HG02938 (cell line): Measurements from ENCODE around the gene CACNG7.

ENCODE experiments used
- ATAC-seq: cut with Tn5 transposase; IDR thresholded peaks from one replicate; pipeline ENCODE4 v1.9.1; 2021; ENCODE audit warnings: mild to moderate bottlenecking, moderate library complexity; ENCODE audit not compliant: unreplicated experiment

Gene CACNG7

GRCh38 chr19:53903055-53903680, 5.9 kb upstream of the CACNG7 start:
- no peak for ATAC-seq

GRCh38 chr19:53904909-53905308, 4.2 kb upstream of the CACNG7 start:
- ATAC-seq = no peak

- no peak for ATAC-seq
These were observed 3.3 kb upstream of the CACNG7 start for GRCh38 chr19:53905787-53906186.

- no peak for ATAC-seq
These were observed 2.6 kb upstream of the CACNG7 start for GRCh38 chr19:53906211-53907192.

- no peak for ATAC-seq
These were observed 1.9 kb upstream of the CACNG7 start for GRCh38 chr19:53907193-53907581.

GRCh38 chr19:53907690-53908089, 1.4 kb upstream of the CACNG7 start:
- ATAC-seq = no peak

- no peak for ATAC-seq
These were observed 758 bp upstream of the CACNG7 start for GRCh38 chr19:53908106-53908934.

- ATAC-seq = no peak
These were observed 542 bp downstream of the CACNG7 start for GRCh38 chr19:53909471-53910169.

- ATAC-seq = no peak
These were observed 1.1 kb downstream of the CACNG7 start for GRCh38 chr19:53910170-53910518.

- ATAC-seq = no peak
These were observed 3.6 kb downstream of the CACNG7 start for GRCh38 chr19:53912653-53913052.

- ATAC-seq = no peak
These were observed 5.9 kb downstream of the CACNG7 start for GRCh38 chr19:53915000-53915399.

GRCh38 chr19:53916004-53916403, 6.9 kb downstream of the CACNG7 start:
- ATAC-seq = no peak

- ATAC-seq = no peak
These were observed 8.3 kb downstream of the CACNG7 start for GRCh38 chr19:53917356-53917755.

GRCh38 chr19:53927739-53928138, 18.7 kb downstream of the CACNG7 start:
- ATAC-seq = no peak

GRCh38 chr19:53936029-53936428, 27.0 kb downstream of the CACNG7 start:
- no peak for ATAC-seq

GRCh38 chr19:53942001-53942786, 33.1 kb downstream of the CACNG7 start:
- ATAC-seq = no peak

- no peak for ATAC-seq
These were observed 35.3 kb downstream of the CACNG7 start for GRCh38 chr19:53944416-53944815.

GRCh38 chr19:53944933-53945332, 35.9 kb downstream of the CACNG7 start:
- no peak for ATAC-seq

- no peak for ATAC-seq
These were observed 36.4 kb downstream of the CACNG7 start for GRCh38 chr19:53945441-53945840.

- no peak for ATAC-seq
These were observed 36.9 kb downstream of the CACNG7 start for GRCh38 chr19:53945998-53946397.
